ENCODE results near the gene SPOCK1. TPM values are rescaled to one million over a fixed set of nuclear protein-coding genes. Genes with fewer than 3 reads are reported as not detected.

The SPOCK1 gene
- polyA plus RNA-seq, 3 donors = 1.8 to 5.7 (median 2.1) TPM

DNA sequence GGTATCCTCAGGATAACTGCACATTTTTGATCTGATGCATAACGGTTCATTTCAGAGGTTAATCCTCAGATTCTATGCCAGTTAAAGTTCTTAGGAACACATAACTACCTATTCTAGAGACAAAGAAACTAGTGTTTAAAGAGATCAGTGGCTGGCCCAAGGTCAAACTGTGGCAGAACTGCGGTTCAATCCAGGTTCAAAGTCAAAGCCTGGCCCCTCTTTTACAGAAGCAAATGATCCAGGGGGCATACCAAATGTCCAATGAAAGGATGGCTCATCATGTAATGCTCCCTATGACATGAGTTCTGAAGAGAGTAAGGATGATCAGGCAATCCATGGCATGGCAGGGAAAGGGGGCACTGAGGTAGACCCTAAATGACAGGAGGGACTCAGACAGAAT, 283.3 kb downstream of the SPOCK1 start:
- Histone ChIP-seq H4K20me1 (ENCODE audit: insufficient read depth, low read length) (no peaks in the 10 kb centered on the region), H3K9ac (ENCODE audit: insufficient read depth, low read length, poor library complexity, severe bottlenecking) (no peak overlapping the region), H3K27ac (ENCODE audit: low read depth in 1 of 2, low read length in 2 of 2) (no peak overlapping the region), H3K79me2 (ENCODE audit: insufficient read depth, low read length) (no peaks in the 10 kb centered on the region), H3K27me3 (ENCODE audit: control insufficient read depth in 2 of 2, insufficient read depth in 2 of 2, low read length in 2 of 2) (no peaks in the 10 kb centered on the region), H3K9me3 (replicated peaks in 1 of 2; ENCODE audit: control insufficient read depth in 1 of 2, insufficient read depth in 1 of 2, low read length in 2 of 2) (no peaks in the 10 kb centered on the region), H3K4me1 (ENCODE audit: control insufficient read depth in 1 of 2, insufficient read depth in 2 of 2, low read length in 2 of 2) (no peaks in the 10 kb centered on the region), H3K4me2 (replicated peaks; ENCODE audit: extremely low read depth, low read length, poor library complexity, severe bottlenecking) (no peak overlapping the region), H3K36me3 (replicated peaks in 1 of 2; ENCODE audit: control insufficient read depth in 1 of 2, insufficient read depth in 2 of 2, low read length in 2 of 2) (no peaks in the 10 kb centered on the region), H3K4me3 (replicated peaks in 1 of 3; ENCODE audit: low read depth in 2 of 3, low read length in 3 of 3) (no peak overlapping the region), H2AFZ (ENCODE audit: insufficient read depth, low read depth, low read length, poor library complexity, severe bottlenecking) (no peak overlapping the region)
- H3K36me3 Mint-ChIP-seq = no peaks in the 10 kb centered on the region
- H3K27ac Mint-ChIP-seq = no peak overlapping the region
- peaks cover 0 to 3% (median 0%) of the 10 kb centered on the region in 7 donors for H3K9me3 Mint-ChIP-seq
- TF ChIP-seq, protein P1, sequence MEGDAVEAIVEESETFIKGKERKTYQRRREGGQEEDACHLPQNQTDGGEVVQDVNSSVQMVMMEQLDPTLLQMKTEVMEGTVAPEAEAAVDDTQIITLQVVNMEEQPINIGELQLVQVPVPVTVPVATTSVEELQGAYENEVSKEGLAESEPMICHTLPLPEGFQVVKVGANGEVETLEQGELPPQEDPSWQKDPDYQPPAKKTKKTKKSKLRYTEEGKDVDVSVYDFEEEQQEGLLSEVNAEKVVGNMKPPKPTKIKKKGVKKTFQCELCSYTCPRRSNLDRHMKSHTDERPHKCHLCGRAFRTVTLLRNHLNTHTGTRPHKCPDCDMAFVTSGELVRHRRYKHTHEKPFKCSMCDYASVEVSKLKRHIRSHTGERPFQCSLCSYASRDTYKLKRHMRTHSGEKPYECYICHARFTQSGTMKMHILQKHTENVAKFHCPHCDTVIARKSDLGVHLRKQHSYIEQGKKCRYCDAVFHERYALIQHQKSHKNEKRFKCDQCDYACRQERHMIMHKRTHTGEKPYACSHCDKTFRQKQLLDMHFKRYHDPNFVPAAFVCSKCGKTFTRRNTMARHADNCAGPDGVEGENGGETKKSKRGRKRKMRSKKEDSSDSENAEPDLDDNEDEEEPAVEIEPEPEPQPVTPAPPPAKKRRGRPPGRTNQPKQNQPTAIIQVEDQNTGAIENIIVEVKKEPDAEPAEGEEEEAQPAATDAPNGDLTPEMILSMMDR (IDR thresholded peaks at IDR 0.05) = no peak
- DNase-seq = no peak
- 100% methylated on average over 1 of the region's 2 CpGs for WGBS (ENCODE audit: insufficient coverage)
- H3K27me3 Mint-ChIP-seq (ENCODE audit: low read depth in 3 of 3) = peaks cover 0 to 3% (median 2%) of the 10 kb centered on the region in 3 donors
- intact Hi-C loops (cut with micrococcal nuclease) = no loop called here
- H3K4me1 Mint-ChIP-seq = no peaks in the 10 kb centered on the region
- H3K4me3 Mint-ChIP-seq = no peak overlapping the region

DNA sequence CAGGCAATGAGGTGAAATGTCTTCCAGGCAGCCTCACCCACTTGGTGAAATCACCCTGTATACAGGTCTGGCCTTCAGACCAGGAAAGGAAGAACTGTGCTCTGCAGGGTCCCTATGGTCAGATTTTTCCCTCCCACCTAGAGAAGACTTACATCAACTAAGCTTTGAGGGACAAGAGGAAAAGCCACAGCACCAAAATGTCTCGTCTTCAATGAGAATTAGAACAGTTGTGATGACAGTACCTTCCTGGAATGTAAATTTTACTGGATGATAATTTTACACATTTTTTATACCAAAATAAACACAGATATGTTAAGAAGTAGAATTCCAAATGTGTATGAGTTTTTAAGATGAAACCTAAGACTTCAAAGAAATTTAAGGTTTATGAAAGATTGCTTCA, 283.9 kb downstream of the SPOCK1 start:
- Mint-ChIP-seq H3K27ac (no peak overlapping the region), H3K36me3 (no peaks in the 10 kb centered on the region), H3K9me3 (peaks cover 0 to 3% (median 0%) of the 10 kb centered on the region in 7 donors), H3K4me1 (no peaks in the 10 kb centered on the region), H3K27me3 (ENCODE audit: low read depth in 3 of 3) (peaks cover 0 to 3% (median 2%) of the 10 kb centered on the region in 3 donors), H3K4me3 (no peak overlapping the region)
- Histone ChIP-seq H3K4me3 (replicated peaks in 1 of 3; ENCODE audit: low read depth in 2 of 3, low read length in 3 of 3) (no peak overlapping the region), H4K20me1 (ENCODE audit: insufficient read depth, low read length) (no peaks in the 10 kb centered on the region), H3K79me2 (ENCODE audit: insufficient read depth, low read length) (no peaks in the 10 kb centered on the region), H3K4me2 (replicated peaks; ENCODE audit: extremely low read depth, low read length, poor library complexity, severe bottlenecking) (no peak overlapping the region), H3K9ac (ENCODE audit: insufficient read depth, low read length, poor library complexity, severe bottlenecking) (no peak overlapping the region), H3K9me3 (replicated peaks in 1 of 2; ENCODE audit: control insufficient read depth in 1 of 2, insufficient read depth in 1 of 2, low read length in 2 of 2) (no peaks in the 10 kb centered on the region), H3K27me3 (ENCODE audit: control insufficient read depth in 2 of 2, insufficient read depth in 2 of 2, low read length in 2 of 2) (no peaks in the 10 kb centered on the region), H2AFZ (ENCODE audit: insufficient read depth, low read depth, low read length, poor library complexity, severe bottlenecking) (no peak overlapping the region), H3K36me3 (replicated peaks in 1 of 2; ENCODE audit: control insufficient read depth in 1 of 2, insufficient read depth in 2 of 2, low read length in 2 of 2) (no peaks in the 10 kb centered on the region), H3K4me1 (ENCODE audit: control insufficient read depth in 1 of 2, insufficient read depth in 2 of 2, low read length in 2 of 2) (no peaks in the 10 kb centered on the region), H3K27ac (ENCODE audit: low read depth in 1 of 2, low read length in 2 of 2) (no peak overlapping the region)
- intact Hi-C loops (cut with micrococcal nuclease) = no loop called here
- no CpG with 5 or more reads among the region's 1 CpG for WGBS (ENCODE audit: insufficient coverage)
- DNase-seq = no peak
- TF ChIP-seq, protein P1 (IDR thresholded peaks at IDR 0.05) = no peak
